GM19025 (cell line): ENCODE results near the gene CACNA2D3.
"Not testable (repeated sequence)": the region's sequence is repeated elsewhere in the genome, so short reads cannot be mapped to it uniquely, and the experiment has no call there.

Experiments
- ATAC-seq: cut with Tn5 transposase; IDR thresholded peaks from one replicate; pipeline ENCODE4 v1.9.1; 2021; ENCODE audit warnings: mild to moderate bottlenecking, low read depth, moderate library complexity; ENCODE audit not compliant: unreplicated experiment

The CACNA2D3 gene

DNA sequence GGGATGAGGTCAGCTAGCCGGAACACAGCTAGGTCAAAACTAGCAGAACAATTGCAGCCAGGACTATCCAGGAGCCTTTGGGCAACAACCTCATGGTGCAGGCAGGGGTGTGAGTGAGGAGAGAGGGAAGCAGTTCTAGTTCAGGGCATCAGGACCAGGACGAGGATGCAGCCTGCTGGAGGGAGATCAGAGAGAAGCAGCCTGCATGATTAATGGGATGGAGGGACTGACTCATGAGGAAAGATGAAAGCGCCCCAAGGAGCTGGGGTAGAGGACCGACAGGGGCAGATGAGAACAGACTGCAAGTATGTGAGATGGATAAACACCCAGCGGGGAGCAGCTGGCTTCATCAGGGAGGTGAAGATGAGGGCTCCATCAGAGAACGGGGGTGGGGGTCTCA is 843.4 kb downstream of the CACNA2D3 start:
- ATAC-seq: no peak

DNA sequence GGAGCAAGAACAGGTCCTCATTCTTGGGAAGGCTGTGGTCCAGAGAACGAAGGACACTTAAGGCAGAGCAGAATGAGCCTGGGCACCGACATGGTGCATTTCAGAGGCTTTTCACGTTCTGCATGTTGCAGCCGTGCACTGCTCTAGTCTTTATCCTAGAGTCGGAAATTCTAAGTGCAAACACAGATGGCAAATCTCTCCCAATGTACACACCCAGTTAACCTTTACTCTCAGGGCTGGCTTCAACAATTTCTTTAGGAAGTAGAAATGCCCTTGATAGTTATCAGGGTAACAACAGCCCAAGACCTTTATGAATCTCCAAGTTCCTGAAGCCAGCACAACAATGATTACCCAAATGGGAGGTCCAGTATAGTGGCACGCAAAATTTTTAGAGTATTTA is 844.6 kb downstream of the CACNA2D3 start:
- ATAC-seq: no peak

DNA sequence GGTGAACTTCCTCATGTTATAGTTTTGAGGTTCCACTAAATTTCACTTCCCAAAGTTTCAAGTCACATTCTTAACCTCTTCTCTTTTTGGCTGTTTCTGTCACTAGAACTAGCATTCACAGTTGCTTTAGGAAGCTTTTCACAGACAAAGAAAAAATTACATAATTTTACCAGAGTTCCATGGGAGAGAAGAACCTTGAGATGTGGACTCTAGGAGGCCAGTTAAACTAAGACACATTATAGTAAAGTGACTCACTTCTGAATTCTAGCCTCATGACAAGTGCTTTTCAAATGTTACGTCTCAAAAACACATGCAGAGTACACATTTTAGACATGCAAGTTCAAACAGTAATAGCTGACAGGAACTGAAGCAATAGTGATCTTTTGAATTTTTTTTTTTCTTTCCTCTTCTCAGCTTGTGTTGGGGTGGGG is 845.4 kb downstream of the CACNA2D3 start:
- no peak for ATAC-seq

DNA sequence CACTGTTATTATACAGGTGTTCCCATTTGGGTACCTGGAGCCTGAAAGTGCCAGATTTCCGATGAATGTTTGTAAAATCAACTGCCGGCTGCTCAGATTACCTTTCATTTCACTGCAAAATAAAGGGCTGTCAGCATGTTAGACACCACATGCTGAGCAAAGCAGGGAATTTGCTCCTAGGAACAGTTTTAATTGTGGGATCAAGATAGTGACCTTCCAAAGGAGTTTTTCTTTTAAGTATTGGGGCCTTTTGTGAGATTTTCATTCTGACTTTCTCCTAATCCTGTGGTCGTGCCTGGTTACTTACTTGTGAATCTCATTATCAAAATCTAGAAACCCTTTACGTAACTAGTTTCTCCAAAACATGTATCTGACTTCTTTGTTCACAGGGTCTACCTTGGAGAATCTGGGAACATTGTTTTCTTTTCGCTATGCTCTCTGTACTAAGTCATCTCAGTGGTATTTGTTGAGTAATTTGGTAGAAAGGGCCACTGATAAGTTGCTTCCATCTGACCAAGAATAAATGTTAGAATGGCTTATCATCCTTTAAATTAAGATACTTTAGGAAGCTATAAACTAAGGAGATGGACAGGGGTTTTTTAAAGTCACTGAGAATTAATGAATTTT is 846.3 kb downstream of the CACNA2D3 start:
- no peak for ATAC-seq

DNA sequence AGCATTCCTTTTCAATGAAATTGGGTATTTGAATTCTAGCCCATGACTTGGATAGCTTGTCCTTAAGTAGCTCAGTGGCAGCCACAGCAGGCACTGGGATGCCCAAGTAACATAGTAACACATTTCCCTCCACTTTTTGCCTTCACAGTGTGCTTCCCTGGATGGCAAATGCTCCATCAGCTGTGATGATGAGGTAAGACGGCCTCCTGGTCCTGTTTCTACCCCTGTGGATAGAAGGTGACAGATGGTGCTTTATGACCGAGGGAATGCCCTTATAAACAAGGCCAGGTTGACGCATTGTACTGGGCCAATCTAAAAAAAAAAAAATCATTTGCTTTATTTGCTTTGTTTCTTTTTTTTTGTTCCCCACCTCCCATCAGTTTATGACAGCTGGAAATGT is 847.3 kb downstream of the CACNA2D3 start:
- no peak for ATAC-seq

DNA sequence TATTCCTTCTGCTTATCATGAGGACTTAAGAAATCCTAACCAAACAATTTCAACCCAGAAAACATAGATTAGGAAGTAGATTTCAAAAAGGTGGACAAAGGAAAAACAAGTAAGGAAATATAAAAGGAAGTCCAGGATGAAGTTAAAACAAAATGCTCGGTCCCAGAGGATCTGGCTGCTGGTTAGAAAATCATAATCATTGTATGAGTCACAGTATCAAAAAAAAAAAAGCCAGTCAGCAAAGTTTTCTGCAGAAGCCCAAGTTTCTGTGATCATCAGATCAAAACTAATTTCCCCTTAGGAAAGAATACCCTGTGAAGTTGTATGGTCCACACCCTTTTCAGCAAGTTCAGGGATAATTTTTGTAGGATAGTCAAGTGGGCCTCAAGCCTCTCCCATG is 848.5 kb downstream of the CACNA2D3 start:
- ATAC-seq: no peak

DNA sequence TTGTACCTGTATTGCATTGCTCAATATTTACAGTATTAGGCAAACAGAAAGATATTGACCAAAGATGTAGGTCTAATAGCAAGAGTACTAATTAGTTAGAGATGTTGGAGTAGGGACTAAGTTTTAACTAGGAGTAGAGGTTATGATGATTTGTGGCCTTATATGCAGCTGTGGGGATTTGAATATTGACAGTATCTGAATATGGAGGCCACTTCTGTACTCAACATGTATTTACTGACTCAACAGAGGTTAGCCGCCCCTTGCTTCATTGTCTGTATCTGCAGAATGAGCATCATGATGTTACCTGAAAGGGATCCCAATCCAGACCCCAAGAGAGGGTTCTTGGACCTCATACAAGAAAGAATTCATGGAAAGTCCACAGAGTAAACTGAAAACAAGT is 855.1 kb downstream of the CACNA2D3 start:
- ATAC-seq: no peak

DNA sequence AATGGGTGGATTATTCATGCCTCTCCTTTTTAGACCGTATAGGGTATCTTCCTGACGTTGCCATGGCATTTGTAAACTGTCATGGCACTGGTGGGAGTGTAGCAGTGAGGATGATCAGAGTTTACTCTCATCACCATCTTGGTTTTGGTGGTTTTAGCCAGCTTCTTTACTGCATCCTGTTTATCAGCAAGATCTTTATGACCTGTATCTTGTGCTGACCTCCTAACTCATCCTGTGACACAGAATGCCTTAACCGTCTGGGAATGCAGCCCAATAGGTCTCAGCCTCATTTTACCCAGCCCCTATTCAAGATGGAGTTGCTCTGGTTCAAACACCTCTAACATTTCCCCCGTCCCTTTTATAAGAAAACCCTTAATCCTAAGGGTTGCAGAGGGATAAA is 855.6 kb downstream of the CACNA2D3 start:
- not testable (repeated sequence) for ATAC-seq

DNA sequence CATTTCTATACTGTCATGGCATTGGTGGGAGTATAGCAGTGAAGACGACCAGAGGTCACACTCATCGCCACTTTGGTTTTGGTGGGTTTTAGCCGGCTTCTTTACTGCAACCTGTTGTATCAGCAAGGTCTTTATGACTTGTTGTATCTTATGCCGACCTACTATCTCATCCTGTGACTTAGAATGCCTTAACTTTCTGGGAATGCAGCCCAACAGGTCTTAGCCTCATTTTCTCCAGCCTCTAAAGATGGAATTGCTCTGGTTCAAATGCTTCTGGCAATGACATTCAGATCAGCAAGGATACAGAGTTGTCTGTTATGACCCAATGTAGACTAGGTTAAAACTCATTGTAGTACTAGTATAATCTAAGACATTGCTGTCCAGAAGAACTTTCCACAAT is 860.5 kb downstream of the CACNA2D3 start:
- no peak for ATAC-seq

DNA sequence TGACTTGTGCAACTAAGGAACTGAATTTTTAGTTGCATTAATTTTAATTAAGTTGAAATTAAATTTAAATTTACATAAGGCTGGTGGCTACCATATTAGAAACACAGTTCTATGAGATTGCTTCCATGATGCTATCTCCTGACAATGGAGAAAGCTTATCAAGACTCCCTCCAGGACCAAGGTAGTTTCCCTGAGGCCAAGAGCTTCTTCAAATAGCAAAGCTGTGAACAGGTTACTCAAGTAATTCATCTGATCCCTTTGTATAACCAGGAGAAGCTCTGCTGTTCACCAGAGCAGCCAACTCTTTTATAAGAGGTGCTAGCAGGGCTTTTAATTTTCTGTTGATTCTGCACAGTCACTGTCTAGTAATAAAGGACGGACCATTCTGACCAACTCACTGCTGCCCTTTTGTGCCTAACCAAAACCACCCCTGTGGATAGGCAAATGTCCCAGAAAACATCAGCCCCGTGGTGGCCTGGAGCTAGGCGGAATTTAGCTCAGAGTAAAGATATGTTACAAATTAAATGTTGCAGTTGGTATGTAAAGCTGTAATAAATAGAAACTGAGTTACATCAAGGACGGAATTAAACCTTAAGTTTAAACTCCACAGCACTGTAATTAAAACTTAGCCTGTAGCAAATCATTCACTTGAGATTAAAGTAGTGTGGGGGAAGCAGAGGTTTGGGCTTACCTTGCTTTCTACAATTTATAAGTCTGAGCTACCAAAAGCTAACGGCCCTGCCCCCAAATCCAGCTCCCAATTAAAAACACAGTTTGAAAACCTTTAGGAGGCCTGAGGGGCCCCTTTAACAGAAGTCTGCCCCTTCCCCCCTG is 861.1 kb downstream of the CACNA2D3 start:
- no peak for ATAC-seq

DNA sequence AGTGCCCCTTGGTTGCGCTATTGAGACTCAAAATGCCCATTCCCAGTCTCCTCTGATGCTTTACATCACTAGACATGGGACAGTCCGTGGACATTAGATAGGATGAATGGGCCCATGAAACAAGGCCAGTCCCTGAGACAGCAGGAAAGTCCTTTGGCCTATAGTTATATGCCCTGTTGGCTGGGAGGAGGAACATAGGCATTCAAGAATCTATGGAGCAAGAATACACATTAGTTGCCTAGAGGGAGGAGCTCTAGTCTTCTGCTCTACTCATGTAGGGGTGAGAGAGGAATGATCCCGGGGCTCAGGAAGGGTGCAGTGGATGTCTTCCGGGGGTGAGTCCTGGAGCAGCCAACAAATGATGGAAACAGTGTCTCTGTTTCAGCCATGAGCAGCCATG is 863.5 kb downstream of the CACNA2D3 start:
- no peak for ATAC-seq

DNA sequence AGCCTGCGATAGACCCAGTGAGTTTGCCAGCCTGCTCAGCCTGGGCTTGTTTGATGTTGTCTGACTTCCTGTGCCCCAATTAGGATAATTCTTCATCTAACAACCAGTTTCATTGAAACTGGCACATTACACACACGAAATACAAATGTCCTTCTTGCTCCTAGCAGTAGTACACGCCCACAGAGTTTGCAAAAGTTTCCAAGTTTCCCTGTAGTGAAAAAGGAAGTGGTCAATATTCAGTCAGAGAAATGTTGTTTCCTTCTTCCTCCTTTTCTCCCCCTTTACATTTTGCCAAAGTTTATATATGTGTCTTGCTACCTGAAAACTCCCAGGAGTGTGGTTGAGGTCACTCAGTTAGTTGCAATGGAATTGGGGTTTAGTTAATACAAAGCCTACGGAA is 863.9 kb downstream of the CACNA2D3 start:
- no peak for ATAC-seq

DNA sequence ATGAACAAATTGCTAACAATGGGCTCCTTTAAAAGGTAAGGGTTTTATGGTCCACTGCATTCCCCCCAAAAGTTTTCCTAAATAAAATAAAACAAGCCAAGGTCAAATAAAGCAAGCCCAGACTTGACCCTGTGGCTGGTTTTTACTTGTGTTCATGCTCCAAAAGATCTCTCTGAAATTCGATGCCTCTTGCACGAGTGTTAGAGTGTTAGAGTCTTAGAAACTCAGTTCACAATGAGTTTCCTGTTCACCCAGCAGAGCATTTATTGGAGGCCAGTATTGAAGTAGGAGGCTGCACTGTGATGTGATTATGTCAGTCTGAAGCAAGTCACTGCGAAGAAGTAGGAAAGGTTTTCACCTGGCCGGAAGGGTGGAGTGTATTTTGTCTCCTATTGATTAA is 865.4 kb downstream of the CACNA2D3 start:
- ATAC-seq: no peak

DNA sequence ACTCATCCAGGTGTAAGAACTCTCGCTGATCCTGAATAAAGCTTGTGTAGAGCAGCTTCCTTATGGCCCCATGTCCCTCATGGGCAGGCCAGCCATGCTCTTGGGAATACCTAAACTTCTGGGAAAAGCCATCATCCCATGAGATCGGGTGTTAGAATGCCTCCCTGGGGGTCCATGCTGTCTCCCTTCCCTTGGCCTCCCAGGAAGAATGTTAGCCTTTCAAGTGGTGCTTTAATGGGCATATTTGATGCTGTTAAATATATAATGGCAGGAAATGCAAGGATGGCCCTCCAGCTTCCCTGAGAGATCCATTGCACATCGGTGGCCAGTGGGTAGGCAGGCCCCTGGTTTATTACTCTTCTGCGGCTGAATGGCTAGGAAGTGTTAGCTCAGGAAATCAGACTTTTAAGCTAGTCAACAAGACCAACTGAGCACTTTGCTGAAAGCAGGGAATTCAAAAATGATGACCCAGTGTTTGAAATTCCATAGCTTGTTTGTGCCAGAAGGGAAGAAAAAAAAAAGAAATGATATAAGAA is 866.0 kb downstream of the CACNA2D3 start:
- ATAC-seq: no peak

DNA sequence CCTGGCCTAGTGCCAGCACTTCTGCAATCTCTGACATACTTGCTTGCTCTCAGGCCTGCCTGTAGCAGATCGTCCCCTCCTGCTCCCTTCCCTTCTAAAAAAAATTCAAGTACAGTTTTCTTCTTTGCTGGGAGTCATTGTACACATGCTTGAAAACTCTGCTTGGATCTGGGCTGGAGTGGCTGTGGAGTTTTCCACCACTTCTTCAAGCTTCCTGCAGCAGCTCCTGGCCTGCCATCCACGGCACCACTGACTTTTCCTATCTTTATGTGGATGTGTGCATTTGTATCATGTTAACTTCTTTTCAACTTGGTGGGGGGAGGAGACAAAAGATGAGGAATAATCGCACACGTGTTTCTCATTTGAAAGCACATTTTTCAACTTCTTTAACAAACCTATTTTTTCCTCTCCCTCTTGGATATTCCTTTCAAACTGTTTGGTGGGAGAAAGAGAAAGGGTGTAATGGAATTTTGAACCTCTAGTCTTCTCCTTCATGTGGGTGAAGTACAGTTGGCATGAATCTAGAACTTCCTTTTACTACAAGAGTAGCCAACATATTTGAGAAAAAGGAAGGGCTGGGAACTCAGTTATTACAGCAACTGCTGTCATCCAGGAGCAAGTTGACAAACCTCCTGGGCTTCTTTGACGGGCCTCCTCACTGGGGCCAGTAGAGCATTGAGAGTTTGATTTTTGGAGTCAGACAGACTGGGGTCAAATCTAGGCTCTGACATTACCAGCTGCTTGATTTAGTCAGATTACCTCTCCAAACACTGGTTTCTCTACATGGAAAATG is 866.7 kb downstream of the CACNA2D3 start:
- ATAC-seq: no peak

DNA sequence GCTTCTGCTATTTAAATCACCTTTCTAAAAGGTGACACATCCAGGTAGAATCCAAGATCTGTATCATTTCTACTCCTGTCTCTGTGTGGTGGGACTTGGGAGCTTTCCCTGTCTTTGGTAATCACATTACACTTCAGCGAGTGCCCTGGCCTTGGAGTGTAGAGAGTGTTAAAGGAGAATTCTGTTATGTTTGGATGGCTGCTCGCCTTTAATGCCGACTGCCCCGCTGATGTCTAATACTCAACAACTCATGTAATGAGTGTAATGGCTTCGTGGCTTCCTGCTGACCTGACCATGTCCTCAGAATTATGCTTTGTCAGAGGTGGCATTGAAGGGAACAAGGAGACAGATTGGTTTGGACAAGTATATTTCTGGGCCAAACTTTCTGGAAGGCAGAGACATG is 871.8 kb downstream of the CACNA2D3 start:
- no peak for ATAC-seq

DNA sequence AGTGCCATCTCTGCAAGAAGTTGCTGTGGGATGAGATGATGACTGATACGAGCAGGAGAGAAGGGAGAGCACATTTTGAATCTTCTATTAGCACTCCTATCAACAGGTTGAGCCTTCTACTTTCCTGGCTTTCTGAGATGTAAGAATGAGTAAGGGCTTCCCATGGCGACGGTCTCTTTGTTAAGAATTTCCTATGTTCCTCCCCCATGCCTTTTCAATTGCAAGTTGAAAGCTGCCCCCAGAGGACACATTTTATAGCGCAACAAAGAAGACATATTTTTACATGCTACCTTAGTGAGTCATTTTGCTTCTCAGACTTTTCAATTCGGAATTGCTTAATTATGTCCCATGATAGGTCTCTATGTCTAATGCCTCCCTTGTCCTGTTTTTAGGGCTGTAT is 876.8 kb downstream of the CACNA2D3 start:
- no peak for ATAC-seq

DNA sequence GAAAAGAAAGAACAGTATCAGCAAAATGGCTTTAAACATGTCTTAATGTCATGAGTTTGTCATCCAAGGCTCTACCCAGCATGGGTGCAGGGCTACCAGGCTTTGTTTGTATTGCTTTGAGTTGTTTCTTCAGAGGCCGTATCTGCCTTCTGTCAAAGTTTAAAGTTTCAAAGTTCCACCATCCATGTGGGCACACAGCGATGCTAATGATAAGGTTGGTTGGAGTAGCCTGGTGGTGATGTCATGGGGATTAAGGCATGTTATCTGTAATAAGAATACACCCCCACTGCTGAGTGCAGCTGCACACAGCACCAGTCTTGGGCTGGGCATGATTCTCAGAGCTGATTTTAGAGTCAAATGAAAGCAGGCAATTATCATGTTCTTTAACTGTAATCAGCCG is 877.5 kb downstream of the CACNA2D3 start:
- ATAC-seq: no peak

DNA sequence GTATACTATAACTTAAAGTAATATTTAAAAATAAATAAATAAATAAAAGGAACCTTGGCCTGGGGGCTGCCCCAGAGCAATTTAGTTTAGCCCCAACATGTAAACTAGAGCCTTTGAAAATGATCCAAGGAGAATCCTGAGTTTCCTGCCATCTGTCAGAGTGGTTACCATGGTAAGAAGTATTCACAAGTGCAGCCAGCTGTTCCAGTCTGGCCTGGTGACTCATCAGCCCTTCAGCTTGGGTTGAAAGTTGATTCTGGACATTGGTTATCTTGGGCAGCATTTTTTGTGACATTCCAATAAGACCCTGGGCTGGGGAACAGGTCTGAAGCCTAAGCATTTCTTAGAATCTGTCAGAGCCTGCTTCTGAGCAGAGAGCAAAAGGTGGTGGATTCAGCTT is 878.2 kb downstream of the CACNA2D3 start:
- no peak for ATAC-seq

DNA sequence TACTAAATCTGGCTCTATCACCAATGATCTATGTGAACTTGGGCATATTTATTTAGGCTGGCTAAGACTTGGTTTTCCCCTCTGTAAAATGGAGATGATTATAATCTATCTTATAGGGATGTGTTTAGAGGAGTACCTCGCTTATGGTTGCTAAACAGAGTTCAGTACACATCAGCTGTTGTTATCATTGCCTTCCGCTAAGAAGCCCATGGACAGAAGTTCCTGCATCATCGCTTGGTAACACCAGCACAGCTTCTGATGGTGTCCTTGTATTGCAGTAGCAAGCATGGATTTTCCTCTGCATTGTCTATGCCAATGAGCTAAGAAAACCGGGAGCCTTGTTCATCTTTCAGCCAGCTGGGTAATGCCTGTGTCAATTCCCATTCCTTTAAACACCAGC is 878.6 kb downstream of the CACNA2D3 start:
- no peak for ATAC-seq

DNA sequence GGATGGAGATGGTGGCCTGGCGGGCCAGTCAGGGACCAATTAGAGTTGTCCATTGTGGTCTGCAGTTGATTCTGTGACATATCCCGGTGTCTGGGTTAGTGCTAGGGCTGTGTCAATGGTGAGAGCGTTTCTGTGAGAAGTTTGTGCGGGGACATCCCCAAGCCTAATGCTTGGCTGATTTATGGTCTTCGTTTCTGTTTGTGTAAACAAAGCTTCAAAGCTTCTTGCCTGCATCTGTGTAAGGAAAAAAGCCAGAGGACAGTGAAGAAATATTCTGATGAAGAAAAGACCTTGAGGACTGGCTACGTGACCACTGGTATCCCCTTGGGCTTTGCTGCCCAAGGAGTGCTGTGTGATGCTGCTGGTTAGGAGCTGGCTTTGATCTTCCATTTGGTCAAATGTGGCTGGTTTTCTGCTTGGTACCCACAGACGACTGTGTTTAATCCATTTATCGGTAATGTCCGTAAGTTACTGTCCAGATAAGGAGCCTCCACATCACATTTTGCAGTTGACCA is 880.1 kb downstream of the CACNA2D3 start:
- ATAC-seq: no peak
